ENCODE results near the gene METTL27. TPM values are rescaled to one million over a fixed set of nuclear protein-coding genes. Genes with fewer than 3 reads are reported as not detected.
A peak's percentile ranks its signal among the peaks of the same experiment; 100 is the strongest.
"Not testable (repeated sequence)": the region's sequence is repeated elsewhere in the genome, so short reads cannot be mapped to it uniquely, and the experiment has no call there.

Gene METTL27
- total and polyA plus RNA-seq, 9 of the 15 experiments (the other 6 are each of a cell fraction or from before 2014, with no cell fraction given): 0.08 to 0.82 (median 0.33) TPM; not detected in 4

- POLR2A ChIA-PET: interaction anchor here (0.8 to 1.5 kb wide), 2 partner anchors 12 to 179 kb away, joined by 4 to 5 read pairs; no protein-coding TSS in a partner anchor
- DNase-seq (ENCODE audit: extremely low read depth in 1 of 4, low spot score in 3 of 4); H2AFZ ChIP-seq (ENCODE audit: low read depth, low read length); FAIRE-seq; BruUV-seq (replicated peaks); H3K4me2 ChIP-seq (ENCODE audit: insufficient read depth, low read length); H3K9me3 ChIP-seq (replicated peaks; ENCODE audit: control insufficient read depth, insufficient read depth, low read depth, low read length); CTCF ChIA-PET (ENCODE audit: low intra/inter-chr PET ratio); H3K9me1 ChIP-seq (ENCODE audit: control insufficient read depth, insufficient read depth, low read length); ATAC-seq; H3K4me3 ChIP-seq; H3K79me2 ChIP-seq (ENCODE audit: control insufficient read depth, insufficient read depth, low read length); H3K27ac ChIP-seq (ENCODE audit: extremely low read depth, low read depth, low read length); H3K36me3 ChIP-seq (ENCODE audit: control insufficient read depth, insufficient read depth, low read length); H3K9ac ChIP-seq (ENCODE audit: insufficient read depth in 1 of 2, low read depth in 2 of 2, low read length in 2 of 2): not testable (repeated sequence)
- intact Hi-C loops (cut with micrococcal nuclease): loop anchor here (5.0 kb wide), 1 partner anchor 142 kb away; the partner anchor contains the start of gene ELN
- Histone ChIP-seq H3K27me3 (ENCODE audit: control insufficient read depth in 2 of 2, insufficient read depth in 2 of 2, low read length in 2 of 2) (peaks cover 10 to 41% of the 10 kb centered on the region in 2 experiments), H4K20me1 (replicated peaks; ENCODE audit: control insufficient read depth, insufficient read depth, low read length) (peaks cover 19% of the 10 kb centered on the region), H3K4me1 (replicated peaks in 1 of 2; ENCODE audit: control insufficient read depth in 2 of 2, insufficient read depth in 2 of 2, low read length in 2 of 2) (peaks cover 12 to 21% of the 10 kb centered on the region in 2 experiments)
- WGBS (ENCODE audit: insufficient coverage, low coverage, missing lambda C conversion rate): 11% methylated on average over 3 of the region's 3 CpGs
- in situ Hi-C loops (cut with MboI): loop anchor here (5.0 kb wide), 1 partner anchor 137 kb away; no protein-coding TSS in a partner anchor
- TF ChIP-seq LARP7 (IDR thresholded peaks at IDR 0.05): 0 out of 2 replicates have a peak, but pooled peaks have one; percentile 79
- peak; percentile 46; the same call in 1 of the 2 replicates for TF ChIP-seq ZNF407 (IDR thresholded peaks at IDR 0.05; ENCODE audit: low read depth)
- TF ChIP-seq ZBTB5 (IDR thresholded peaks at IDR 0.05): 0 out of 2 replicates have a peak, but pooled peaks have one; percentile 51
- TF ChIP-seq YBX1 (IDR thresholded peaks at IDR 0.05): peak; percentile 81; the same call in 1 of the 2 replicates
- peak; percentile 36; the same call in 1 of the 2 replicates for TF ChIP-seq ZBTB2 (IDR thresholded peaks at IDR 0.05)
- TF ChIP-seq TRIM24 (IDR thresholded peaks at IDR 0.05): peak in 1 of 2 experiments; percentile 33; a peak in 1 of 4 replicates
- 0 out of 2 replicates have a peak, but pooled peaks have one; percentile 72 for TF ChIP-seq THRB (CRISPR knock-in tag; conservative IDR thresholded peaks at IDR 0.05)
- TF ChIP-seq CSDE1 (IDR thresholded peaks at IDR 0.05): 0 out of 4 replicates have a peak, but pooled peaks of 1 of the 2 experiments have one; percentile 62
- peak; percentile 35; the same call in 1 of the 2 replicates for TF ChIP-seq DPF2 (IDR thresholded peaks at IDR 0.05)
Measured at GRCh38 chr7:73884867-73885422, 42.6 kb upstream of the METTL27 start.
